Stimulated activated CD8-positive, alpha-beta memory T cell treated with anti-CD3 and anti-CD28 coated beads, Interleukin-2, amount 100 ng/mL, for 1 hour (primary cell): ENCODE measurements around the gene LMF1.

Experiments used
- DNase-seq, 2 donors: peaks; one replicate each; pipeline ENCODE4 v3.0.0-alpha.2; 2020; ENCODE audit warnings: low read depth in 2 of 2

LMF1 gene

DNA sequence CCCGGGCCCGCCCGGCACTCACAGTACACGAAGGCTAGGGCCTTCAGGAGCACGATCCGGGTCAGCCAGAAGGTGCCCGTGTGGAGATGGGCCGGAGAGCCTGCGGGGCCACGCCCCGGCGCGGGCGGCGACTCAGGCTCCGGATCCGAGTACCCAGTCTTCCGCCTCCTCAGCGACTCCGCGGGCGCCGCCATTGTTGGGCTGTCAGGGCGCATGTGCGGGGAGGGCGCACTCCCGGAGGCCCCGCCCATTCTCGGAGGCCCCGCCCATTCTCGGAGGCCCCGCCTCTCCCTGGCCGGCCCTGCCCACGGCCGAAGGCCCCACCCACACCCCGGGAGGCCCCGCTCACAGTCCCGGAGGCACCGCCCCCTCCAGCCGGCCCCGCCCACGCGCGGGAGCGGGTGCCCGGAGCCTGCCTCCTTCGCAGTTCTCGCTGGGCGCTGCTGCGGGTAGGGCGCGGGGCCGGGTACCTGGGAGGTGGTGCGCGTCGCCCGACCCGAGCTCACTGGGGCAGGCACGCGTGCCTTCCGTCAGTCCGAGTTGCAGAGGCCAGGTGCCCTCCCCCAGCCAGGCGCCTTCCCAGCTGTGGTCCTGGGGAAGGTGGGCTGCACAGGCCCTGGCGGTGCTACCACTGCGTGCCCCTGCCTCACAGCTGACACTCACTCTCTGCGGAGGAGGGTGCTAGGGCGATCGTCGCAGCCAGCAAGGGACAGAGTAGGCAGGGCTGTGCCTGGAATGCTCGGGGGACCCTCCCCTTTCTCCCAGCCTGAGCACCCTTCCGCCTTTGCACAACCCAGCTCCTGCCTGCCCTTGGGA is at the start of gene LMF1:
Gene LMF1 (minus strand): TSS at position 219 of the 816 bp plus-strand sequence. CDS start 4 bp downstream, at position 215.
- peak; percentile 90 to 97 for DNase-seq

DNA sequence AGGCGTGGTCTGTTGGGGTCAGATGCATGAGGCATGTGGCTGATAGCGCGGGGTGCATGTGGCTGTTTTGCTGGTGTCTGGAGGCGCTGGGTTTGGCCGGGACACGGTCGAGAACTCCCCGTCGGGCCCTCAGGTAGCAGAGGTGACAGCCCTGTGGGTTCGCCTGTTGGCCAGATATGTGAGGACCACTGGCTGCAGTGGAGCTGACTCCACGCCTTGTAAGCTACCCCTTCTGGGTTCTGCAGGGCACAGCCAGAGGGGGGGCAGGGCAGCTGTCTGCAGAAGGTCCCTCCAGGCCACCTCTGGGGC is 49.3 kb upstream of the LMF1 start:
- no peak for DNase-seq

DNA sequence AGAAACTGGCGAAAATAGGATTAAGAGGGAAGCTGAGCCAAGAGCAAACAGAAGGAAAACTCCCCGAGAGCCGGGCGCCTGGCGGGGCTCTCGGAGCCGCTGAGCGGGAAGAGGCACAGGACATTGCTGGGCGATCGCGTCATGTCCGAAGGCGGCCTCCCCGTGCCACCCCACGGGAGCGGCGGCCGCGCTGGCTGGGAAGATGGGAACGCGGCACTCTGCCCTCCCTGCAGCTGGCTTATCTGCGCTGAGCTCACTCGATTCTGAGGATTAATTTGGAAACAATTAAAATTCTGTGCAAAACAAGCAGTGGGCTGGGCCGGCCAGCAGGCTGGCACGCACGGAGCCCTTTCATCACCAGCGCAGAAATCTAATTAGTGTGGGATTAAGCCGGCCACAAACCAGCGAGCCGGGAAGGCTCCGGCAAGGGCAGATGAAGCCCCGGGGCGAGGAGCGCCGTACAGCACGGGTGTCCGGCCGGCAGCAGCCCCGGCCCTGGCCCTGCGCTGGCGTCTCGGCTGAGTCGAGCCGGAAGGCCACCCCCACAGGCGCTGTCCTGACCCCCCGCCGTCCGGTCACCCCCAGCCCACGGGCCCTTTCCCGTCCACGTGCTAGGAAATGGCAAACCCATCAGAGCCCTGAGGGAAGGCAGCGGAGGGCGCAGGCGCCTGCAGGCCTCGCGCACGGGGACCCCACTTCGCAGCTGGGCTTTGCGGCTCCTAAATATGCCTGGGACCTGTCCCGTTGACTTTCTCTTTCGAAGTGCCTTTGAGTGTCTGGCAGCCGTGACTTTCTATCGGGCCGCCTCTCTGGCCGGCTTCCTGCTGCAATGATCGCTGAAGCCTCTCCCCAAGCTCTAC is 48.7 kb upstream of the LMF1 start:
- no peak for DNase-seq

DNA sequence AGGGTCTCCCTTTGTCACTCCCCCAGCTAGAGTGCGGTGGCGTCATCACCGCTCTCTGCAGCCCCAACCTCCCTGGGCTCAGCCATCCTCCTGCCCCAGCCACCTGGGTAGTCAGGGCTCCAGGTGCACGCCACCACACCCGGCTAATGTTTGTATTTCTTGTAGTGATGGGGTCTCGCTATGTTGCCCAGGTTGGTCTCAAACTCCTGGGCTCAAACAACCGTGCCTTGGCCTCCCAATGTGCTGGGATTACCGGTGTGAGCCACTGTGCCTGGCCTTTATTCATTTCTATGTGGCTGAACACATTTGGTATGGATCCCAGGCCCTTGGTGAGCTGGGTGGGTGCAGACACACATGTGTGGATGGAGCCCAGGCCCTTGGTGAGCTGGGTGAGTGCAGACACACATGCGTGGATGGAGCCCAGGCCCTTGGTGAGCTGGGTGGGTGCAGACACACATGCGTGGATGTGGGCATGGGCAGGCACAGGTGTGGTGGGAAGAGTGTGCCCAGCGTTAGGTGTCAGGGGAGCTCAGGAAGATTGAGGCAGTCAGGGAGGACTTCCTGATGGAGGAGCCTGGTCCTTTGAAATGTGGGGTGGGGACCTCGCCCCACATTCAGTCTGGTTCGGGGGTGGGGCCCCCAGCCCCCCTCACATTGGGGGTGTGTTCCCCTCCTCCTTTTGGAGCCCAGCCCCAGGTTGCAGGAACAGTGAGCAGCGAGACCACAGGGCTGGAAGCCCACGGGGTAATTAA is 47.8 kb upstream of the LMF1 start:
- DNase-seq = no peak

DNA sequence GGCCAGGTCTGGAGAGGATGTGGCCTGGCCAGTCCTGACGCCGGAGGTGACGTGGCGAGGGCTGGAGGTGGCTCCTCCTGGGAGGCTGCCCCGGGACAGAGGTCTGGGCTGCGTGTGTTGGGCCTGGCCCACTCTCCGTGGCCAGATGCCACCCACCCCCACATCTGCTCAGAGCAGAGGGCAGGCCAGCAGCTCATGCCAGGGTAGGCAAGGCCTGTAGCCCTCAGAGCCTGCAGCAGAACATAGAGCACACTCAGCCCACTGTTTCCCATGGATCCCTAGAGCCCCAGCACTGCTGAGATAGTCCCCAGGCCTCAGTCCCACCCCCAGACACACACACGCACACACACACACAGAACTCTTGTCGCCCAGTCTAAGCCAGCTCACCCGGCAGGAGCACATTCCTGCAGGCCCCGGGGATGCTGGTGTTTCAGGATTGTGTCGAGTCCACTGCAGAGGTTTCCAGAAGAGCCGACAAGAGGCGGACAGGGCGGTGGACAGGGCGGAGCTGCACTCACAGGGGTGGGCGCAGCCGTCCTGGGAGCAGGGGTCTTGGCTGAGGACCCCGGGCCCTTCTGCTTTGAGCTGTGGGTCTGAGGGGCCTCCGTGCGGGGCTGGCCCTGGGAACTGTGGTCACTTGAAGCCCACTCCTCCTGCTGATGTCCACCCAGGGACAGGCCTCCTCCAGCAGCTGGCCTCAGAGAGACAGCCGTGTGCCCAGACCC is 44.1 kb upstream of the LMF1 start:
- DNase-seq = no peak

DNA sequence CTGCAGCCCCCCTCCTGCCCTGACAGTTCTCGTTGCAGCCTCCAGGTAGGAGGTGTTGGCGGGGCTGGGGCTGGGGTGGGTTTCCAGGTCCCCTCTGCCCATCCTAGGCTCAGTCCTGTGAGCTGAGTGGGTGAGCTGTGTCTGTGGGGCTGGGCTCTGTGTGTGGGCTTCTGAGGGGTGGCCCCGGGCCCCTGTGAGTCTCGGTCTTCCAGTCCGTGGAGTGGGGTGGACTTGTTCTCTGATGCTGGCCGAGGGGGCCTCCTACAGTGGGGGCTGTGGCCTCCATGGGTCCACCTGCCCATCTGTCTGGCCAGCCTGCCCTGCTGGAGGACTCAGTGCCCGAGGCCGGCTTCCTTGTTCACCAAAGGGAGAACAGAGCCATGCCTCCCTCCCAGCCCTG is 43.4 kb upstream of the LMF1 start:
- DNase-seq = no peak

DNA sequence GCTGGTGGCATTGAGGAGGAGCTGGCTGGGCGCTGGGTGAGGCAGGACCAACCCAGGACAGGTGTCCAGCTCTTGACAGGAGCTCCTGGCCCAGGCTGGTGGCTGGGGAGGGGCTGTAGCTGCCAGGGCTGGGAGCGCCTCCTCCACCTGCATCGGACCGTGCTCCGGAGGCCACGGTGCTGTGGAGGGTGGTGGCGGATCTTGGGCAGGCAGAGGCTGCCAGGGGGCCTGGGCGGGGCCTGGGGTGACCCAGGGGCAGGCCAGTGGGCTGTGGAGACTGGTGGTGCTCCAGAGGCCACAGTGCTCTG is 42.8 kb upstream of the LMF1 start:
- DNase-seq = no peak

DNA sequence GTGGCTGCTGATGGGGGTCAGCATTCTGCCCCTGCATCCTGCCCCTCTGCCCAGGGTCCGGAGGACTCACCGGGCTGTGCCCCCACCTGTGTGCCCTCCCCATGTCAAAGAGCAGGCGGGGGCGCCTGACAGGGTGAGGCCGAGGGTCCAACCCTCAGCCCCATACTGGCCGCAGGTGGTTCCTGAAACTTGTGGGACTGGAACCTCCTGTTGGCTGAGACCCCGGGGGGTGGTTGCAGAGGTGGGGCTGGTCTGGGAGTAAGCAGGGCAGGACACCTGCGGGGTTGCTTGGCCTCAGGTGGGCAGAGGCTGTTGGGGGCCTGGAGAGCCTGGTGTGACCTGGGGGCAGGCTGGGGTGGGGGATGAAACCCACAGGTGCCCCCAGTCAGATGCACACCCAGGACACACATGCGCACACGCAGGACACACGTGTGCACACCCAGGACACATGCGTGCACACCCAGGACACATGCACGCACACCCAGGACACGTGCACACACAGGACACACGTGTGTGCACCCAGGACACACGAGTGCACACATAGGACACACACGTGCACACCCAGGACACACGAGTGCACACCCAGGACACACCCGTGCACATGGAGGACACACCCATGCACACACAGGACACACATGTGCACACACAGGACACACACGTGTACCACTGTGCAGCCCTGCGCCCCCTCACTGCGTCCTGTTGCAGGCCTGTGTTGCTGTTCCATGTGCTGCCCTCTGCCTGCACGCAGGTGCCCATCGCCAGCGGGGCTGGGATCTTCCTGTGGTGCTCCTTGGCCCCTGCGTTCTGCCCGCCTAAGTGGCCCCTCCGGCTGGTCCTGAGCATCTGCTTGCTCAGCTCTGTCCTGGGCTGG is 42.2 kb upstream of the LMF1 start:
- no peak for DNase-seq

DNA sequence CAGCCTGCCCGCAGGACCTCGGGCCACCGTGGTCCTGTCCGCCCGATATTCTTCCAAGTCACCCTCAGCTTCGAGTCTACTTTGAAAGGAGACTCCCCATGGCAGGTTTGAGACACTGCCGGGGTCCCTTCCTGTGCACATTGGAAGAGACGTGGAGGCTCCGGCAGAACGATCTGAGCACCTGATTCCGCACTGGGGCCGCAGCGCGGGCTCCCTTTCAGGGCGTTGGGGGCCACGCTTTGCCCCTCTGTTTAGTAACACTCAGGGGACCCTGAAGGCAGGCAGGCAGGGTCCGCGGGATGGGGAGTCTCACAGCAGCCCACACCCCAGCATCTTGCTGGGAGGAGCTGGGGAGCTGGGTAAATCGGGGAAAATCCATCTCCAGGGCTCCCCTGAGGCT is 41.4 kb upstream of the LMF1 start:
- no peak for DNase-seq

DNA sequence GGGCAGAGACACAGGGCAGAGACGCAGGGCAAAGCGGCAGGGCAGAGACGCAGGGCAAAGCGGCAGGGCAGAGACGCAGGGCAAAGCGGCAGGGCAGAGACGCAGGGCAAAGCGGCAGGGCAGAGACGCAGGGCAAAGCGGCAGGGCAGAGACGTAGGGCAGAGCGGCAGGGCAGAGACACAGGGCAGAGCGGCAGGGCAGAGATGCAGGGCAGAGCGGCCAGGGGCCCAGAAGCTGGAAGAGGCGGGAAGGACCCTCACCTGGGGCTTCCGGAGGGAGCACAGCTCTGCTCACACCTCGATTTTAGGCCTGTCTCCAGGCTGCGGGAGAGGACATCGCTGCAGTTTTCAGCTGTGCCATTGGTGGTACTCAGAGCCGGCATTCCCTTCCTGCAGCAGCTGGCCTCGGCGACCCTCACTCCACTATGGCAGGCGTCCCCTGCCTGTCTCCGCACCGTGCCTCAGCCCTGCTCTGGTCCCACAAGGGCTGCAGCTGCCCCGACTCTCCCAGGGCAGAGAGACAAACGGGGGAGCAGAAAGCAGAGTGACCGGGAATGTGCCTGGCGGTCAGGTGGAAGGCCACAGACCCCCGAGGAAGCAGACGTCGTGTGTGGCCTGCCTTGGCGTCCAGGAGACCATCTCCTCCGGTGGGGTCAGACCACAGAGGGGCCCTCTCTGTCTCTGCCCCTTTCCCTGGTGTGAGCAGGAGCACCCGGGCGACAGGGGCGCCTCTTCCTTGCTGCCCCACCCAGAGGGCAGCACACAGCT is 40.7 kb upstream of the LMF1 start:
- DNase-seq = no peak

DNA sequence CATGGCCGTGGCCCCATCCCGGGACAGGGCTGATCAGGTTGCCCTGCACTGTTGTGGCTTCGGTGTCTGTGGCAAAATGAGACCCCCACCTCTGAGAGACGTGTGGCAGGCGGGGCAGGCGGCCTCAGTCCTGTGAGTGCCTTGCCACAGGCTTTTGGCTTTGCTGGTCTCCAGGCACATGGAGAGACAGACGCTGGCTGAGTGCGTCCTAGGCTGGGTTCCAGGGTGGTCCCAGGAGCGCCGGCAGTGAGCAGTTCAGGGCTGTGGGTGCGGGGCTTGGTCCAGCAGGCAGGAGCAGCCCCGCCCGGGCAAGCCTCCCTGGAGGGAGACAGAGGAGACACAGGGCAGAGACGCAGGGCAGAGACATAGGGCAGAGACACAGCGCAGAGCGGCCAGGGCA is 40.0 kb upstream of the LMF1 start:
- no peak for DNase-seq

DNA sequence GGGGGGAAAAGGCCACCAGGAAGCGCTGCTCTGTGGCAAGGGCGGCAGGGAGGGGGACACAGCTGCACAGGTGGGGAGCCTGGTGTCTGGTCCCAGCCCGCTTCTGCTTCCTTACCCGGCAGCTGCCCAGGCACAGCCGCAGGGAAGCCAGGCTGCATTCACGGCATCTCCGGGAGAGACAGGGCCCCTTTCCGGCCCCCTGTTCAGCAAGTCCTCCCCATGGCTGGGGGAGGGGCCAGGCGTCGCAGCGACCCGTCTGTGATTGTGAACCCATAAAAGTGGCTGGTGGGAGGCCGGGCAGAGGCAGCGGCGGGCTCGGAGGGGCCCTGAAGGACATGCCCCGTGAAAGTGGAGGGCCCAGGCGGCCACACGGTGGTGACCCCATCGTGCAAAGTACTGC is 39.5 kb upstream of the LMF1 start:
- DNase-seq = no peak

DNA sequence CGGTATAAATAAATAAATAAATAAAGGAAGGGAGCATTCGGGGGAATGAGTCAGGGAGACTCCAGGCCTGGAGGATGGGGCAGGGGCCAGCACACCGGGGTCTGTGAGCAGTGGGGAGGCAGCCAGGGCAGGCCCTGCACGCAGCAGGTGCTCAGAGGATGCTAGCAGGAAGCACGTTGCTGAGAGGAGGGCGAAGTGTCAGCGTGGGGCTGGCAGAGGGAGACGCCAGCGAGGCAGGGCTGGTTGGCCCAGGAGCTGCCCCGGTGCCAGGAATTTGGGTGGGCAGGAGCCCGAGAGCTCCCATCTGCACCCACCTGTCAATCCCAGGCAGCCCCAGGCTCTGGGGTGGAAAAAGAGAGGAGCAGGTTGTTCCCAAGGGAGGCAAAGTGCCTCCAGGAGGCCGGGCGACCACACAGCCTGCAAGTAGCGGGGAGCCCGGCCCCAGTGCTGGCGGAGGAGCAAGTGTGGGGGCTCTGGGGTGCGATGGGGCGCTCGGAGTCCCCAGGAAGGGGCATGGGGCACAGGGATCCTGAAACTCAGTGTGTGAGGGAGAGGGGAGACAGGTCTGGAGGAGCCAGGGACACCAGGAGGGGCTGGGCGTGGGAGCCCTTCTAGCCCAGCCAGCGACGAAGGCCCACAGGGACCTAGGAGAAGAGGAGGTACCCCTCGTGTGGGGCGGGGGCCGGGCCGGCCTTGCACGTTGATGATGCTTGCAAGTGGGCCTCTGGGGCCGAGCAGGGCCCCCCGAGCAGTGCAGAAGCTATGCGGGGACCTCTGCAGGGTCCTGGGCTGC is 38.8 kb upstream of the LMF1 start:
- DNase-seq = no peak

DNA sequence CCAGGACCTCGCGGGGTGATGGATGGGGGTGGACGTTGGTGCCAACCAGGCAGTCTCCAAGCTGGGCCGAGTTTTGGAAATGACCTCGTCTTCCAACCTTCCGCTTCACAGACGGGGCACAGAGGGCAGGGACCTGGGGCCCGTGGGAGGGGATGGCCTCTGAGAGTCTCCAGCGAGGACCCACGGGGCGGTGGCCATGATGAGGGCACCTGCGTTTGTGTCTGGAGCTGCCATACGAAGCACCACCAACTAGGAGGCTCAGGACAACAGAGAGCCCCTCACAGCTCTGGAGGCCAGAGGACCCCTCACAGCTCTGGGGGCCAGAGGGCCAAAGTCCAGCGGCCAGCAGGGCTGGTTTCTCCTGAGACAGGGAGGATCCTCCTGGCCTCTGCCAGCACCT is 37.3 kb upstream of the LMF1 start:
- no peak for DNase-seq

DNA sequence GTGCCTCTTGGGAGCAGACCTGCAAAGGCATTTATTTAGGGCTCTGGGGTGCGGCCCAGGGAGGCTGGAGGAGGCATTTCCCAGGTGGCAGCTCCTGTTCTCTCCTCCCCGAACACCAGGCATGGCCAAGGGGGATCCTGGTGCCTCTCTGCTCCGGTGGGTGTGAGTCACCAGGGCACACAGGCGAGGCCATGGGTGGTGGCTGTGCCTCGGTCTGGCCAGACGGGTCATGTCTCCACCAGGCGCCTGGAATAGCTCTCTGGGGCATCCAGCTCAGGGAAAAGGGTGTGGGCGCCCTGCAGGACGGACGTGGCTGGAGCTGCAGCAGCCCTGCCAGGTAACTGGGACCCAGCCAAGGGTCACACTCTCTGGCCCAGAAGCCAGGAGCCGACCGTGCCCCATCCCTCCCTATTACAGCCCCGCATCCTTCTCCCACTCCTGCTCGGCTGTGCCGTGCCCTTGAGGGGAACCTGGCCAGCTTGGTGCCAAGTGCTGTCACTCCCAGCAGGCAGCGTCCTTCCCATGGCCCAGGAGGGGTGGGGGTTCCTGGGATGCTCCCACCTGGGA is 36.6 kb upstream of the LMF1 start:
- DNase-seq = no peak

DNA sequence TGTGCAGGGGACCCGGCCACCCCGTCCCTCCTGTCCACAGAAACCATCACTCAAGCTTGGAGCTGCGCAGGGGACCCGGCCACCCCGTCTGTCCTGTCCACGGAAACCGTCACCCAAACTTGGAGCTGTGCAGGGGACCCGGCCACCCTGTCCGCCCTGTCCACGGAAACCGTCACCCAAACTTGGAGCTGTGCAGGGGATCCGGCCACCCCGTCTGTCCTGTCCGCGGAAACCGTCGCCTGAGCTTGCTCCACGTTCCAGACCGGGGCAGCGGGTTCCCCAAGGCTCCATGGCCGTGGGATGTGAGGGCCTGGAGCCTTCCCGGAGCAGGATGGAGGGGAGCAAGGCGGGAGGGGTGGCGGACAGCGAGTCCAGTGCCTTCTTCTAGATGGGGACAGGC is 36.0 kb upstream of the LMF1 start:
- DNase-seq = no peak

DNA sequence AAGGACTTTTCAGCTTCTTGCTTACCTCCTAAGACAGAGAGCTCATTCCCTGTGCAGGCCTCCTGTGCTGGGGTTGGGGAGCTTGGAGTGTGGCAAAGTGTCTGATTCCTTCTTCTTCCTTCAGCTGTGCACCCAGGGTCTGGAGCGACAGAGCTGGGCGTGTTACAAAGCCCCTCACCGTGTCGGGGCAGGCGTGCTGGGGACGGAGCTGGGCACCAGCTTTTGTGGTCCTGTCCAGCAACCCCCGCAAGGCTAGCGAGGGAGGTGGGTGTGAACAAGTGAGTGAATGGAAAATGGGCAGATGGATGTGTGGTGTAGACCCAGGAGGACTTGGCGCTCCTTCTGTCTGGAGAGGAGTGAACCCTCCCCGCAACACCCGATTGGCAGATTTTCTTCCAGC is 34.5 kb upstream of the LMF1 start:
- DNase-seq = no peak

DNA sequence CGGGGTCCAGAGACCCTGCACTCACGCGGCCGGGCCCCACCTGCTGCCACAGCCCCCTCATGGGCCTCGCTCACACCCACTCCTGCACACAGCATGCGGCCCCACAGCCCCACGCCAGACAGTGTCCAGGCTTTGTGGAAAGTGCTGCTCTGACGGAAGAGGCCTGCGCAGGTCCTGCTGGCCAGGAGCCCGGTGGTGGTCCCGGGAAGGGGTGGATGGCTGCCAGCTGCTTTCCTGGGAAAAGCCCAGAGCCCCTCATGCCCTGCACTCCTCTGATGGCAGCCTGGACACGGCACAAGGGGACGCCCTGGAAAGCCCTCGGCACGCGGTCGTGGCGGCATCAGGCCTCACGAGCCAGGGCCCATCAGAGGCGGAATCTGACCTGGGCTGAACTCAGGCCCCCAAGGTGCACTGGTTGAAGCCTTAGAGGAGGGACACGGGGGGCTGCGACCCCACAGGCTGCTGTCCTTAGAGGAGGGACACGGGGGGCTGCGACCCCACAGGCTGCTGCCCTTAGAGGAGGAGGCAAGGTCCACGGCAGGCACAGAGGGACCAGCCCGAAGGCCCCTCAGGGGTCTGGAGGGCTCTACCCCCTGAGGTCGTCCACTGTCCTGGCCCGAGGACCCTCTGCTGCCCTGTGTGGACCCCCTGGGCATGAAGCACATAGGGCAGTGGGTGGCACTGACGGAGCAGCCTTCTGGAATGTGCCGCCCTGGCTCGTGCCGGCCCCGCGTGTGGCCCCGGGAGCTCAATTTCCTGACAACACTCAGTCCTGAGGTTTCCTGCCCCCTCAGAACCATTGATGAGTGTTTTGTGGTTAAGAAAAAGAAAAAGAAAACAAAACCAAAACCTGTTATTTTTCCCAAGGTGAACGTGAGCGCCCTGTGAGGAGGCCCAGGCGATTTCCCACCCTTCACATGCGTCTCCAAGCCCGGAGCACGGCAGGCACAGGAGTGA is 32.9 kb upstream of the LMF1 start:
- DNase-seq = peak in 1 of 2 donors; percentile 24
